SK-N-MC (cell line): ENCODE results near the gene SPAG17.

Source experiments
- DNase-seq: peaks from one replicate; pipeline ENCODE4 v3.0.0-alpha.2; 2011; ENCODE audit warnings: low read depth, low spot score
- H3K27ac ChIP-seq: fragments of 200-600 bp; sonication (generic); 2 replicates; pipeline ENCODE4 v1.5.1; 2016; ENCODE audit warnings: mixed run types
- H3K36me3 ChIP-seq: fragments of 200-600 bp; sonication (generic); 2 replicates; pipeline ENCODE4 v1.6.1; 2017; ENCODE audit warnings: antibody characterized with exemption, low read length, mixed read lengths; ENCODE audit not compliant: insufficient read depth
- H3K4me3 ChIP-seq: fragments of 200-600 bp; sonication (generic); 2 replicates; pipeline ENCODE4 v1.5.1; 2016
- H3K9ac ChIP-seq: fragments of 200-600 bp; sonication (generic); 2 replicates; pipeline ENCODE4 v1.8.0; 2017; ENCODE audit warnings: mixed run types, mixed read lengths; ENCODE audit not compliant: insufficient read length
- H3K9me3 ChIP-seq: fragments of 200-600 bp; sonication (generic); 2 replicates; pipeline ENCODE4 v1.6.1; 2017; ENCODE audit warnings: low read depth, mild to moderate bottlenecking, antibody characterized with exemption, low read length, moderate library complexity, mixed read lengths
- EZH2 ChIP-seq: fragments of 200-600 bp; sonication (generic); IDR thresholded peaks from one replicate; pipeline ENCODE4 v1.6.1; 2017; ENCODE audit warnings: antibody characterized with exemption
- FOXP2 ChIP-seq: optimal IDR thresholded peaks from 2 replicates; pipeline ENCODE3; 2011; ENCODE audit warnings: mild to moderate bottlenecking, moderate library complexity; ENCODE audit not compliant: insufficient read depth; ENCODE audit errors: extremely low read length, control extremely low read depth
- POLR2AphosphoS5 ChIP-seq: IDR thresholded peaks from 2 replicates; pipeline ENCODE4 v1.6.1; 2012; ENCODE audit warnings: mild to moderate bottlenecking, low read depth, low read length, borderline replicate concordance

The SPAG17 gene

GRCh38 chr1:118104951-118105350, 80.1 kb downstream of the SPAG17 start:
- Histone ChIP-seq H3K9me3 (no peaks in the 10 kb centered on the region), H3K4me3 (no peak overlapping the region), H3K36me3 (no peaks in the 10 kb centered on the region), H3K27ac (no peak overlapping the region), H3K9ac (no peak overlapping the region)
- TF ChIP-seq FOXP2 (no peak), EZH2 (no peak), POLR2AphosphoS5 (no peak)
- no peak for DNase-seq

DNA sequence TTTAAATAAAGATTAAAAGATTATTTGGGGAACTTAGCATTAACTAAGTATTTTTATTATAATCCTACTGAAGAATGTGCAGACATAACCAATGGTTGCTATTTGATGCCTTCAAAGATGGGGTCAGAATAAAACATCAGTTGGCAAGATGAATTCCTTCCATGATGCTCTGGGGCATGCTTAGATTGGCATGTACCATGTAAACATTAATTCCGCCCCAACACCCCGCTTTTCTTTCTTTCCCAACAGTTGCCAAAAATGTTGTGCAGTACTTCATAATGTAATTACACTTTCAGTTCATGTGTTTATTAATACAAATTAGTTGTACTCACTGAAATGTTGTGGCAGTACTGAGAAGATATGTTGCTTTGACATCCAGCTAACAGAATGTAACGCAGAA, 82.6 kb downstream of the SPAG17 start:
- no peak for DNase-seq
- no peak overlapping the region for H3K27ac ChIP-seq
- no peak overlapping the region for H3K9ac ChIP-seq
- no peak overlapping the region for H3K4me3 ChIP-seq
- H3K9me3 ChIP-seq = no peaks in the 10 kb centered on the region
- no peaks in the 10 kb centered on the region for H3K36me3 ChIP-seq
- TF ChIP-seq EZH2 = no peak
- TF ChIP-seq POLR2AphosphoS5 = no peak
- no peak for TF ChIP-seq FOXP2

- H3K27ac ChIP-seq = no peak overlapping the region
- H3K9ac ChIP-seq = no peak overlapping the region
Observed at GRCh38 chr1:118101999-118102398, 83.0 kb downstream of the SPAG17 start.

DNA sequence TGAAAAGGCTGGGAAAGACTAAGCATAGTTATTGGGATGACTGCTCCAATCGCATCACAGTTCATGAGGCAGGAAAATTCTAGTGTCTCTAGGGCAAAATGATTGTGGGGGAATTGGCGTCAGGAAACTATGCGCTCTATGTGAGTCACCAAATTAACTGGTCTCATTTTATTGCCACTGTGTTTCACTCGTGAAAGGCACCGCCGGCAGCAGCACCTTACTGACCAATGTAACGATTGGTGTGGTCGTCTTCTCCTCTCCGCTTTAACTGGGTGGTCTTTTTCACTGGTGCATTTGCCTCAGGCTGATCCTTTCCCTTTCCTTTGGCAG, 83.5 kb downstream of the SPAG17 start:
- no peaks in the 10 kb centered on the region for H3K9me3 ChIP-seq
- no peak overlapping the region for H3K4me3 ChIP-seq
- TF ChIP-seq FOXP2 (no peak), EZH2 (no peak)
- no peak overlapping the region for H3K27ac ChIP-seq
- H3K9ac ChIP-seq = no peak overlapping the region
- H3K36me3 ChIP-seq = no peaks in the 10 kb centered on the region
- no peak for DNase-seq

More at GRCh38 chr1:118101999-118102398, 83.0 kb downstream of the SPAG17 start:
- H3K4me3 ChIP-seq = no peak overlapping the region
- TF ChIP-seq FOXP2 = no peak
- H3K9me3 ChIP-seq = no peaks in the 10 kb centered on the region
- no peaks in the 10 kb centered on the region for H3K36me3 ChIP-seq
- DNase-seq = no peak

GRCh38 chr1:118100686-118101514, 84.1 kb downstream of the SPAG17 start:
- Histone ChIP-seq H3K4me3 (no peak overlapping the region), H3K36me3 (no peaks in the 10 kb centered on the region), H3K9ac (no peak overlapping the region), H3K27ac (no peak overlapping the region), H3K9me3 (no peaks in the 10 kb centered on the region)
- TF ChIP-seq POLR2AphosphoS5 (no peak), EZH2 (no peak), FOXP2 (no peak)
- no peak for DNase-seq

DNA sequence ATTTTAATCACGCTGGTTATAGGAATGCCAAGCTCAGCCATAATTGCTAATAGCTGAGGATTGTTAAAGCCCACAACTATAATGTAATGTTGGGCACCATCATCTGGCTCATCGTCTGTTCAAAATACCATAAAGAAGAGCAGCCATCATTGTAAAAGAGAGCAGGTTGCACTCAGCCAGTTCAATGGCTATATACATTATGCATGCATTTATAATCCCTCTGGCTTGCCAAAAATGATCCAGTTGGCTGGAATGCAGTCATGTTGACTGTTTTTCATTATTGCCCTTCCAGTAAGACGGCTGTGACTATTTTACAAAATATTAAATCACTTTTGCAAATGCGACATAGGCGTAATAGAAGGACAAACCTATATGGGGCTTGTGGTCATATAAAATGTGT, 85.3 kb downstream of the SPAG17 start:
- no peak overlapping the region for H3K9ac ChIP-seq
- H3K27ac ChIP-seq = no peak overlapping the region
- no peak for TF ChIP-seq EZH2
- TF ChIP-seq POLR2AphosphoS5 = no peak
- TF ChIP-seq FOXP2 = no peak
- no peak for DNase-seq
- H3K4me3 ChIP-seq = no peak overlapping the region
- no peaks in the 10 kb centered on the region for H3K9me3 ChIP-seq
- H3K36me3 ChIP-seq = no peaks in the 10 kb centered on the region

DNA sequence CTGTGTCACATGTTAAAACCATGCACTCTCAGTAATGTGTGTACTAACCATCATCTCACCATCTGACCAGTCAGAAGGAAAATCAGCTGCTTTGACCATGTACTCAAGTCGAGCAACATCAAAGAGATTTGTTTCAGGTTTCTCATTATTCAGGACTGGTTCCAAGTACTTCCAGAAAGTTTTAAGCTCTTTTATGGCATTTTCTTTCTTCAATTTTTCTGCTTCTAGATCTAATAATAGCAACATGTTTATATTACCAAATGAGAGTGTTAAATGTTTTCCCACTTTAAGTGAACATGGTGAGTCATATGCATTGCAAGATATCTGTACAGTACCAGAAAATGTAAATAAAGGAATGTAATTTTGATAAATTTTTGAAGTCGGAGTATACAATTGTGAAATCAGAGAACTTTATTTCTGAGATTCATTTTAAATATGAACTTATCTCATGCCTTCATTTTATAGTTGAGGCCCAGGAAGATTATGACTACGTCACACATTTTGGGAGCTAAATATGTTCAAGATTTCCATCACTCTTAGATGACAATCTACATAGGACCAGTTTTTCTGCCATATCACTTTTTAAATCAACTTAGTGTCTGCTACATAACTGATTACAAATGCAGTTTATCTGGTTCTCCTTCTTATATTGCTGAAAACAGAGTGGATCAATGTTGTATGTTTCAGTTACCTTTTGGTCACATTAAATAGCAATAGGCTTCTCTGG, 87.2 kb downstream of the SPAG17 start:
- TF ChIP-seq FOXP2 (no peak), POLR2AphosphoS5 (no peak), EZH2 (no peak)
- no peaks in the 10 kb centered on the region for H3K9me3 ChIP-seq
- H3K4me3 ChIP-seq = no peak overlapping the region
- no peaks in the 10 kb centered on the region for H3K36me3 ChIP-seq
- H3K27ac ChIP-seq = no peak overlapping the region
- no peak overlapping the region for H3K9ac ChIP-seq
- DNase-seq = no peak

DNA sequence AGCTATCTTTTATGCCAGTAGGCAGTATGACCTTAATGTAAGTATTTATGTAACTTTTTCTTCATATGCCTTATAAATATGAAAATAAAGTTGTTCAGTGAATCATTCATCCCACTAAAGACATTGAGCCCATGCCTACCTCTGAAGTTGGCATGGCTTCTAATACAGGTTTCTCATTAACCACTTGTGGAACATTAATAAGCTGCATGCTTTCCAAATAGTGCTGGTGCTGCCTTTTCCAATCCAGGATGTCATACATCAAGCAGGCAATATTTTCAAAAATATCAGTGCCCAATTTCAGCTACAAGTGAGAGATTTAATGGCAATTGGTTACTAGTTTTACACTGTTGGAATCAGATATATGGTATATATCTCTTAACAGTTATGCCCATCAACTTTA, 92.0 kb downstream of the SPAG17 start:
- no peak for TF ChIP-seq POLR2AphosphoS5
- TF ChIP-seq FOXP2 = no peak
- no peak for TF ChIP-seq EZH2
- no peak for DNase-seq
- no peak overlapping the region for H3K9ac ChIP-seq
- no peak overlapping the region for H3K4me3 ChIP-seq
- H3K27ac ChIP-seq = no peak overlapping the region
- H3K36me3 ChIP-seq = no peaks in the 10 kb centered on the region
- no peaks in the 10 kb centered on the region for H3K9me3 ChIP-seq
